ENCODE results near the gene MTA3. TPM values are rescaled to one million over a fixed set of nuclear protein-coding genes. Genes with fewer than 3 reads are reported as not detected.

MTA3 gene
- total and polyA plus RNA-seq, 11 donors = 11.9 to 31.8 (median 23.3) TPM

DNA sequence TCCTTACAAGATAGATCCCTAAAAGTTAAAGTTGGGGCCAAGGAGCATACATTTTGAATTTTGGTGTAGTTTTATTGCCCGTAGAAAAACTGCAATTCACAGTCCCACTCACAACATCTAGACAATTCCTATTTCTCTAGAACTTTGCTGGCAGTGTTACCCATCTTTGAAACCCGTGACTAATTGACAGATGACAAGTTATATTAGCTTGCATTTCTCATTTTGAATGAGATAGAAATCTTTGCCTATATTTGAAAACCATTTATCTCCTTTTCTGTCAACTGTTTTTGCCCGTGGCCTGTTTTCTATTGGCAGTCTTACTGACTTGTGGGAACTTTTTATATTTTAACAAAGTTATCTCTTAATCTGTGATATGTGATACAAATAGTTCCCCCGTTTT lies 145.5 kb downstream of the MTA3 start:
- intact Hi-C loops (cut with DNase I) = no loop called here
- no peak overlapping the region for H3K27ac ChIP-seq
- no peaks in the 10 kb centered on the region for H3K9me3 ChIP-seq
- WGBS, 4 donors = 77 to 85% (median 84%) methylated on average over 4 of the region's 4 CpGs
- no peaks in the 10 kb centered on the region for H3K4me1 ChIP-seq
- H3K27me3 ChIP-seq = no peaks in the 10 kb centered on the region
- H3K36me3 ChIP-seq = peaks cover 0 to 15% (median 11%) of the 10 kb centered on the region in 9 donors
- H3K4me3 ChIP-seq = no peak overlapping the region
- TF ChIP-seq POLR2A (IDR thresholded peaks at IDR 0.05) = no peak
- ATAC-seq = no peak
- no peak for DNase-seq

DNA sequence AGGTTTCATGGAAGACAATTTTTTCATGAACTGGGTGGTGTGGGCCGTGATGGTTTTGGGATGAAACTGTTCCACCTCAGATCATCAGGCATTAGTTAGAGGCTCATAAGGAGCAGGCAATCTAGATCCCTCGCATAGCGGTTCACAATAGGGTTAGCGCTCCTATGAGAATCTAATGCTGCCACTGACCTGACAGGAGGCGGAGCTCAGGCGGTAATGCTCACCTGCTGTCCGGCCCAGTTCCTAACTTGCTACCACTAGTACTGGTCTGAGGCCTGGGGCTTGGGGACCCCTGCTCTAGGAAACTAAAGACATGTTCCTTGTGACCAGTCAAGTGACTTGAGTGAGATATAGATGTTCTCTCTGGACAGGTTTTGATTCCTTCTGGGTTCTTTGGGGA lies 146.3 kb downstream of the MTA3 start:
- H3K27me3 ChIP-seq = no peaks in the 10 kb centered on the region
- DNase-seq (no peak), ATAC-seq (no peak)
- no peak overlapping the region for H3K4me3 ChIP-seq
- WGBS, 4 donors = 93 to 98% (median 96%) methylated on average over 4 to 7 of the region's 7 CpGs
- H3K4me1 ChIP-seq = no peaks in the 10 kb centered on the region
- peaks cover 0 to 8% (median 3%) of the 10 kb centered on the region in 9 donors for H3K36me3 ChIP-seq
- TF ChIP-seq, protein P1, sequence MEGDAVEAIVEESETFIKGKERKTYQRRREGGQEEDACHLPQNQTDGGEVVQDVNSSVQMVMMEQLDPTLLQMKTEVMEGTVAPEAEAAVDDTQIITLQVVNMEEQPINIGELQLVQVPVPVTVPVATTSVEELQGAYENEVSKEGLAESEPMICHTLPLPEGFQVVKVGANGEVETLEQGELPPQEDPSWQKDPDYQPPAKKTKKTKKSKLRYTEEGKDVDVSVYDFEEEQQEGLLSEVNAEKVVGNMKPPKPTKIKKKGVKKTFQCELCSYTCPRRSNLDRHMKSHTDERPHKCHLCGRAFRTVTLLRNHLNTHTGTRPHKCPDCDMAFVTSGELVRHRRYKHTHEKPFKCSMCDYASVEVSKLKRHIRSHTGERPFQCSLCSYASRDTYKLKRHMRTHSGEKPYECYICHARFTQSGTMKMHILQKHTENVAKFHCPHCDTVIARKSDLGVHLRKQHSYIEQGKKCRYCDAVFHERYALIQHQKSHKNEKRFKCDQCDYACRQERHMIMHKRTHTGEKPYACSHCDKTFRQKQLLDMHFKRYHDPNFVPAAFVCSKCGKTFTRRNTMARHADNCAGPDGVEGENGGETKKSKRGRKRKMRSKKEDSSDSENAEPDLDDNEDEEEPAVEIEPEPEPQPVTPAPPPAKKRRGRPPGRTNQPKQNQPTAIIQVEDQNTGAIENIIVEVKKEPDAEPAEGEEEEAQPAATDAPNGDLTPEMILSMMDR (IDR thresholded peaks at IDR 0.05) = no peak
- TF ChIP-seq POLR2A (IDR thresholded peaks at IDR 0.05) = no peak
- H3K27ac ChIP-seq = no peak overlapping the region
- H3K9me3 ChIP-seq = no peaks in the 10 kb centered on the region
- intact Hi-C loops (cut with DNase I) = no loop called here

DNA sequence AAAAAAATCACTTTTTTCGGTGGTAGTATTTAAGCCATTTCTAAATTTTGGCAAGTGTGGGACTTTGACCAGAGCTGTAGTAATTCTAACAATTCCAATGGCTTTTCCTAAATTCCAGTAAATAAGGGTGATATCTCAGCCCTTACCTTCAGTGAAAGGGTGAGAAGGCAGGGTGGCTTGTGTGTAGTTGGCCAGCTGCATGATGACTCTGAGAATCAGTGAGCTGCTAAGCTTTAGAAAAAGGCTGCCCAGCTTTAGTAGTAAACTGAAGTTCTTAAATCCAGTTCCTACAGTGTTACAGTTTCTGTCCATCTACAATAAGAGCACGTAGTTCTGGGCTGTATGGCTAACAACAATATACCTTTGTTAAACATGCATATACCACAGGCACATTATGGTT lies 153.5 kb downstream of the MTA3 start:
- 87 to 95% (median 92%) methylated on average over 2 of the region's 2 CpGs for WGBS, 4 donors
- DNase-seq = no peak
- Histone ChIP-seq H3K9me3 (no peaks in the 10 kb centered on the region), H3K4me3 (no peak overlapping the region), H3K4me1 (peaks cover 0 to 21% (median 4%) of the 10 kb centered on the region in 12 donors), H3K27ac (no peak overlapping the region), H3K27me3 (no peaks in the 10 kb centered on the region), H3K36me3 (peaks cover 0 to 8% (median 0%) of the 10 kb centered on the region in 9 donors)
- TF ChIP-seq POLR2A (IDR thresholded peaks at IDR 0.05) = no peak
- TF ChIP-seq, protein P1 (IDR thresholded peaks at IDR 0.05) = no peak
- no peak for ATAC-seq
- intact Hi-C loops (cut with DNase I) = no loop called here

DNA sequence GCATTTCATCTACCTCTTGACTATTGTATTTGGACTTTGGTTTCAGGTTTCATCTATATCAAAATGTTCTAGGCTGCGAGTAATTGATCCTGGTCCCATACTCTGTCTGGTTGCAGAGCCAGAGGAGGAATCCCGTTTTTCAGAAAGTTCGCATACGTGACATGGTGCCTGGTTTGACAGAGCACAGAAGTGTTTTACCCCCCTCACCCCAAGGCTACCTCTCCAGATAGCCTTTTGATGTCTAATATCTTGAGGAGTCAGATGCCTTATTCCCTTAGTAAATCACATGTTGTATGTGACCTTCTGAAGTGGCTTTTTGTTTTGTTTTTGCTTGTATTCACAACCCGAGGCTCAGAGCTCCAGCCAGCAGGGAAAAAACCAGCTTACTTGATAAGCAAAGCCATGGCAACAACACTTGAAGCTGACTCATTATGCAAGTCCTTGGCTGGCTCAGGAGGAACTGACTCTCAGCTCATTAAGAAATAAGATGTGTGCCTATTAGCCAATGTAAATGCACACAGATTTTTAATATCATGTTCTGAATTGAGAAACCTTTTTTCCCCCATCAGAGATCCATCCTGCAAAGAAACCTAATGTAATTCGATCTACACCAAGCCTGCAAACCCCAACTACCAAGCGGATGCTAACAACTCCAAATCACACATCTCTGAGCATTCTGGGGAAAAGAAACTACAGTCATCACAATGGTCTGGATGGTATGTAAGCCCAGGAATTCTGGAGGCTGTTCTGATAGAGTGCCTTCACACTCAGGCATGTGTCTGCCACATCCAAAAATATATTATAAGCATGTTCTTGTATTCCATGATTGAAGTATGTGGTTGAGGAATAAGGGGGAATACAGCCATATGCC lies 154.1 kb downstream of the MTA3 start:
- DNase-seq = peak in 4 of 5 donors; percentile 23 to 56 (median 34)
- WGBS, 4 donors = 68 to 74% (median 69%) methylated on average over 7 of the region's 7 CpGs
- TF ChIP-seq, protein P1 (IDR thresholded peaks at IDR 0.05) = no peak
- no peak for TF ChIP-seq POLR2A (IDR thresholded peaks at IDR 0.05)
- intact Hi-C loops (cut with DNase I) = no loop called here
- H3K36me3 ChIP-seq = peaks cover 0 to 8% (median 0%) of the 10 kb centered on the region in 9 donors
- ATAC-seq = peak in 3 of 4 donors; percentile 70 to 87 (median 72)
- H3K27ac ChIP-seq = no peak overlapping the region
- no peak overlapping the region for H3K4me3 ChIP-seq
- no peaks in the 10 kb centered on the region for H3K9me3 ChIP-seq
- H3K27me3 ChIP-seq = no peaks in the 10 kb centered on the region
- H3K4me1 ChIP-seq = peaks cover 0 to 21% (median 4%) of the 10 kb centered on the region in 12 donors
